NCI-H2081 (cell line): ENCODE data around the gene SLCO4A1.
"Not testable (repeated sequence)": the region's sequence is repeated elsewhere in the genome, so short reads cannot be mapped to it uniquely, and the experiment has no call there.

Source experiments
- DNase-seq, 2 experiments: peaks; one replicate each; lab custom pipeline; 2025; lab: John Stamatoyannopoulos, UW

SLCO4A1 gene

DNA sequence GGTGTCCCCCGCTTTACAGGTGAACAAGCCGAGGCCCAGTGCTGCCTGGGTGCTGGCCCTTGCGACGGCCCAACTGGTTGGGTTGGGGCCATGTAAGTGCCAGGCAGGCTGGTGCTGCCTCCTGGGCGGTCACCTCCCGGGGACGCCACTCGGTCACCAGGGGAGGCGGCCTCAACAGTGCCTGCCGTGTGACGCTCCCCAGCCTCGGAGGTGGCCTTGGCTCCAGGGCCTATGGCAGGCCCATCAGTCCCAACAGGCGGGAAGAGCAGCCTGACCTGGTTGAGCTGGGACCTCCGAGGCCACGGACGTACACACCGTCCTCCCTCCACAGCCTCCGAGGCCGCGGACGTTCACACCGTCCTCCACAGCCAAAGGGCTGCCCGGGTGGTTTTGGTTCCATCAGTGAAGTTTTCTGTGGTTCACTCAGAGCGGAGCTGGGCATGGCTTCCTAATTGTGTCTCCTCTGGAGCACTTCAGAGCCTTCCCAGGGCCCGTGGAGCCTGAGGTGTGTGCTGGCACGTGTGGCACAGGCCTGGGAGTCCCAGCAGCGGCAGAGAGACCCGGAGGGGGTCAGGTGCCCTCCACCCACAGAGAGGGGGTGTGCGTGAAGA, 19.3 kb upstream of the SLCO4A1 start:
- DNase-seq: no peak

DNA sequence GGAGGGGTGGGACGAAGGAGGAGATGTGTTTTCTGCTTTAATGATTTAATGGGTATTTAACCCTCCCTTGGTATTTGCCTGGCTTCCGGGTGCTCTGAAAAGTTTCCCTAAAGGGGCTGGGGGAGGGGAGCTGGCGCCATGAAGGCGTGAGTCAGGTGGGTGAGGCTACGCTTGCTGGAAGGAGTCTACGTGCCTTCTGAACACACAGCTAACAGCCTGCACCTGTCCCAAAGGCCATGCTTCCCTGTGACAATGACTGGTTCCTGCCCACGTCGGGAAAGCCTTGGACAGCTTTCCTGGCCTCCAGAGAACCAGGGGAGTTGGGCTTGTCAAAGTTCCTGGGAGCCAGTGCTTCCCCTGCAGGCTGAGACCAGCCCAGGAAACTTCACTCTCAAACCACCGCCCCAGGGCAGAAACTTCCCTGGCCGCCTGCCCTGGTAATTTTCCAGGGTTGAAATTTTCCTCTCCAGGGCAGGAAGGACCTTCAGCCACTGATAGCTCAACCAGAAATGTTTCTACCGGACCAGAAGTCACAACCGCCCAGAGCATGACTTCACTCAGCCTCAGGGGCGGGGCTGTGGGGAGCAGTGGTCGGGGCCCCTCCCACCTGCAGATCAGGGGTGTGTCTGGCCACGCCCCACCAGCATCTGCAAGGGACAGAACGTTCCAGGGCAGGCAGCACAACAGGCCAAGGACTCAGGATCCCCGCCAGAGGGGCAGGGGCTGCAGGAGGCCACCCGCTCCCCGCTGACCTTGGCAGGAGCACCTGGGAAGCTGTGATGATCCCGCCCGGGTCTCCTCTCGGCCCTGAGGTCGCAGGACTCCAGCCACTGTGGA, 18.6 kb upstream of the SLCO4A1 start:
- no peak for DNase-seq

- no peak for DNase-seq
Measured at GRCh38 chr20:62624325-62624690, 18.0 kb upstream of the SLCO4A1 start.

- no peak for DNase-seq
Measured at GRCh38 chr20:62624719-62625453, 17.4 kb upstream of the SLCO4A1 start.

DNA sequence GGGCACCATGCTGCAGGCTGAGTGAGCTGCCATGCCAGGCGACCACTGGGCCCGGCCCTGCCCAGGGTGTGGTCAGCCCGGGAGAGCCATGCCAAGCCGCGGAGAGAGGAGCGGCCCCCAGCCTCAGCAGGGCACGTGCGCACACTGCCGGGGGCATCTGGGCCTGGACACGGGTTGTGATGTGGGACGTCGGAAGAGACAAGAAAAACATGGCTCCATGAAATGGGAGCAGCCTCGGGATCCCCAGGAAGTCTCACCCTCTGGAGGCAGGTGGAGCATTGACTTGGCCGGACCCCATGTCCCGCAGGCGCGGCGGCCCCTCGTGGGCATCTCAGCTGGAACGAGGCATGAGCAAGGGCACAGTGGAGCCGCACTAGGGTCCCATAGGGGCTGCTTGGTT, 16.8 kb upstream of the SLCO4A1 start:
- no peak for DNase-seq

GRCh38 chr20:62625921-62626547, 16.3 kb upstream of the SLCO4A1 start:
- DNase-seq: no peak

- not testable (repeated sequence) for DNase-seq
Measured at GRCh38 chr20:62627425-62627824, 14.9 kb upstream of the SLCO4A1 start.

DNA sequence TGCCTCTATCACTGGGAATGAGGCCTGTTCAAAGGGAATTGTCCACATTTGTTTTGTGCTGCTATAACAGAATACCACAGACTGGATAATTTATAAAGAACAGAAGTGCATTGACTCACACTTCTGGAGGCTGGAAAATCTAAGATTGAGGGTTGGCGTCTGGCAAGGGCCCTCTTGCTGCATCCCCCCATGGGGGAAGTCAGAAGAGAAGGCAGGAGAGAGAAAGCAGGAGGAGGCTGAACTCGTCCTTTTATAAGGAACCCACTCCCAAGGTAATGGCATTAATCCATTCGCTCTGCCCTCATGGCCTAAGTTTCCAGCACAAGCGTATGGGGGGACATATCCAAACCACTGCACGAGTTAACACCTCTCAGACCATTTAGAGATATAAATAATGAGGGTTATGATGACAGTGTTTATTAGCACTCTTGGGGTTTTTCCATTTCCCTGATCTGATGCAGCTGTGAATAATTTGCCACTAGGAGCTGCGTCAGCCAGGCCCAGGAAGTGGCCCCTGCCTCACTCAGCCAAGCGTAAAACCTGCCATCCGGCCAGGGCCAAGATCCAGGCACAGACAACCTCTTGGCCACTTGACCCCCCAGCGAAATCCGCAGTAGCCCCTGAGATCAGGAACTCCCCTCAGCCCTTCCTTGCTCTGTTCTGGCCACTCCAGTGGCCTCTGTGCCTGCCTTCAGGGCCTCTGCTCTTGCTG, 14.2 kb upstream of the SLCO4A1 start:
- no peak for DNase-seq

DNA sequence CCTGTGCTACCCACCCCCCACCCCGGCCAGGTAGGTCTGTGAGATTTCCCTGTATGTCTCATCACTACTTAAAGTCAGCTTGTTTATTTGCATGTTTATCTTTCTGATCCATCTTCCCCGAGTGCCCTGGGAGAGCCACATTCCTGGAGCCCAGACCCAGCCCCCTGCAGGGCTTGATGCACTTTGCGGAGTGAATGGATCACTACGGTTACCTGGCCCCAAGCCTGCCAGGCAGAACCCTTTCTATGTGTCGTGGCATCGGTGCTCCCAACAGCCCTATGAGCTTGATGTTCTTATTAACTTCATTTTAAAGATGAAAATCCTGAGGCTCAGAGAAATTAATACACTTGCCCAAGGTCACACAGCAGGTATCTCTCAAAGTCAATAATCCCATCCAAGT, 13.6 kb upstream of the SLCO4A1 start:
- no peak for DNase-seq

- DNase-seq: no peak
Measured at GRCh38 chr20:62629864-62630470, 12.3 kb upstream of the SLCO4A1 start.

GRCh38 chr20:62631336-62632308, 10.7 kb upstream of the SLCO4A1 start:
- peak; percentile 63 to 86 for DNase-seq

DNA sequence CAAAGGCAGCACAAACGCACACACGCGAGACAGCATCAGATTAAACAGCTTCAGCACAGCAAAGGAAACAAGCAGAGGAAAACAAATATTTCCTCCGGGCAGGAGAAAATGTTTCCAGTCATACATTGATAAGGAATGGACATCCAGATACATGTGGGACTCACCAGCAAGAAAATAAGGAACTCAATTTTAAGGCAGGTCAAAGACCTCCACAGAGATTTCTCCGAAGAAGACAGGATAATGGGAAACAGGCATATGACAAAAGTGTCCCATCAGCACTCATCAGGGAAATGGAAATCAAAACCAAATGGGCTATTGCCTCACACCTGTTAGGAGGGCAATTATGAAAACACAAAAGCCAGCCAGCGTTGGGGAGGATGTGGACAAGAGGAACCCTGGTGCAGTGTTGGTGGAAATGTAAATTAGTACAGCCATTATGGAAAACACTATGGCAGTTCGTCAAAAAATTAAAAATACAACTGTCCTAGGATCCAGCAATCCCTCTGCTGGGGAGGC, 9.7 kb upstream of the SLCO4A1 start:
- DNase-seq: peak; percentile 58 to 87

GRCh38 chr20:62633598-62634329, 8.5 kb upstream of the SLCO4A1 start:
- DNase-seq: no peak

DNA sequence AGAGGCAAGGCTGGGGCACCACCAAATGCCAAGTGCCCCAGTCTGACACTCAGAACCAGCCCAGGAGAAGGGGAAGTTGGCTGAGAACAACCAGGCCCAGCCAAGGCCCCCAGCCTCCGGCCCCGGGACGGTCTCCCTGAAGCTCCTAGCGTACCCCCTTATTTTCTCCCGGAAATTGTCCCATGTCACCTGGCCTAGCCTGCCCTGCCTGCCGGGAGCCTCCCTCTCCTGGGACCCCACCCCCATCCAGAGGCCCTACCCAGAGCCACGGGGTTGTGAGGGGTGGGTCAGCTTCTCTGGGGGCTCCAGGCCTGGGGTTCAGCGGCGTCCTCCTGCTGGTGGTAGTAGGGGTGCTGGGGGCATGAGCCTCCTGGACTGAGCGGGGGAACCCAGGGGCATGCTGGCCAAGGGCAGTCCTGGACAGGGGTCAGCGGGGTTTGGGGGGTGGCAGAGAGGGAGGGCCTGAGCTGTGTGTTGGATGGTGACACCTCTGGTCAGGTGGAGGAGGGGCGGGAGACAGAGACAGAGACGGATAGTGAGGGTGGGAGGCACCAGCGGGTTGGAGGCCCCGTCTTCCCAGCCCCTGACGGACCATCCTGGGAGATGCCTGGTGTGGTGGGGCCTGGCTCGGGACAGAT, 7.9 kb upstream of the SLCO4A1 start:
- DNase-seq: no peak

DNA sequence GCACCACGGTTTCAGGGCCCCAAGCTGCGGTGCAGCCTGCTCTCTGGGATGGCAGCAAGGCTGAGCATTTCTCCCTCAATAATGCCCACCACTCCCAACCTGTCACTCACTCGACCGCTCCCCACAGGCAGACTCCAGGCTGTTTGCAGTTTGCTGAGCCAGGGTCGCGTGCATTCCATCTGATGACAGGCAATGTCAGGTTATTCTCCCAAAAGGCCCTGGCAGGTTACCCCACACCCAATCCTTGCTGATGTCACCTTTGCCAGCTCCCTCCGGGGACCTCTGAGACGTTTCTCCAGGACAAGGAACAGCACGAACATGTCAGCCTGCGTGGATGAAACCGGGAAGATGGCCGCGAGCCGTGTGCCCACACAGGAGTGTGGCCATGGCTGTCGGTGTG, 7.1 kb upstream of the SLCO4A1 start:
- no peak for DNase-seq

- DNase-seq: no peak
Measured at GRCh38 chr20:62635852-62636251, 6.5 kb upstream of the SLCO4A1 start.

- no peak for DNase-seq
Measured at GRCh38 chr20:62636446-62636845, 5.9 kb upstream of the SLCO4A1 start.

GRCh38 chr20:62637110-62637509, 5.2 kb upstream of the SLCO4A1 start:
- no peak for DNase-seq

- DNase-seq: no peak
Measured at GRCh38 chr20:62637521-62638054, 4.7 kb upstream of the SLCO4A1 start.
